ENCODE measurements around the gene DBI.

- TF ChIP-seq CTCF (conservative IDR thresholded peaks at IDR 0.05; ENCODE audit: low read depth in 2 of 2), result no peak
- no peak for TF ChIP-seq REST (IDR thresholded peaks at IDR 0.05; ENCODE audit: unreplicated experiment)
- no peak for TF ChIP-seq EZH2 (IDR thresholded peaks at IDR 0.05; ENCODE audit: low read depth, unreplicated experiment)
- TF ChIP-seq POLR2AphosphoS5 (IDR thresholded peaks at IDR 0.05; ENCODE audit: low read depth), result no peak
- TF ChIP-seq ZNF114 (CRISPR knock-in tag; IDR thresholded peaks at IDR 0.05), result no peak
- no peak for TF ChIP-seq JUNB (IDR thresholded peaks at IDR 0.05; ENCODE audit: unreplicated experiment)
- no peak for TF ChIP-seq NANOG (IDR thresholded peaks at IDR 0.05; ENCODE audit: borderline replicate concordance)
- no peak for TF ChIP-seq EZH2phosphoT487 (IDR thresholded peaks at IDR 0.05; ENCODE audit: unreplicated experiment)
- TF ChIP-seq CREB1 (CRISPR knock-in tag; IDR thresholded peaks at IDR 0.05; ENCODE audit: low read depth), result no peak
- TF ChIP-seq ETS1 (IDR thresholded peaks at IDR 0.05), result no peak
- no peak for TF ChIP-seq ZNF462 (CRISPR knock-in tag; IDR thresholded peaks at IDR 0.05)
Measured at GRCh38 chr2:119369845-119370244, 3.1 kb downstream of the DBI start.

Measured in GM23338 (cell line).